Fibroblast of lung (primary cell): Measurements from ENCODE around the gene DDAH2. TPM values are rescaled to one million over a fixed set of nuclear protein-coding genes. Genes with fewer than 3 reads are reported as not detected.

ENCODE experiments used
- DNase-seq, 2 donors: peaks; one replicate each; pipeline versions ENCODE4 v3.0.0 to v3.0.0-alpha.2; 2010; ENCODE audit warnings: low read depth in 2 of 2
- H2AFZ ChIP-seq: 2 replicates; pipeline ENCODE4 v1.5.1; 2012; ENCODE audit warnings: low read length, control low read depth, inconsistent platforms
- H3K27ac ChIP-seq: 2 replicates; pipeline ENCODE4 v1.5.1; 2011; ENCODE audit warnings: low read length, control low read depth; ENCODE audit not compliant: insufficient read depth
- H3K27me3 ChIP-seq: 2 replicates; pipeline ENCODE4 v1.5.1; 2011; ENCODE audit warnings: mild to moderate bottlenecking, low read length; ENCODE audit not compliant: control insufficient read depth, insufficient read depth
- H3K36me3 ChIP-seq: 2 replicates; pipeline ENCODE4 v1.5.1; 2011; ENCODE audit warnings: low read length; ENCODE audit not compliant: control insufficient read depth, insufficient read depth
- H3K4me1 ChIP-seq: 2 replicates; pipeline ENCODE4 v1.5.1; 2011; ENCODE audit warnings: low read length; ENCODE audit not compliant: control insufficient read depth, insufficient read depth; ENCODE audit errors: extremely low read depth
- H3K4me2 ChIP-seq: 2 replicates; pipeline ENCODE4 v1.5.1; 2011; ENCODE audit warnings: low read length, control low read depth; ENCODE audit not compliant: insufficient read depth; ENCODE audit errors: extremely low read depth
- H3K4me3 ChIP-seq, 4 experiments: fragments of 200-600 bp in 1 of 4; sonication (generic) in 1 of 4; replicated peaks in 1 of 4; 2 replicates each; pipeline ENCODE4 v1.5.1; 2011 to 2016; ENCODE audit warnings: low read length in 4 of 4, low read depth in 3 of 4, mild to moderate bottlenecking in 3 of 4, control low read depth in 2 of 4, inconsistent platforms in 1 of 4, mixed read lengths in 1 of 4; ENCODE audit not compliant: insufficient read depth in 1 of 4; ENCODE audit errors: control extremely low read depth in 1 of 4
- H3K79me2 ChIP-seq: 2 replicates; pipeline ENCODE4 v1.5.1; 2012; ENCODE audit warnings: mild to moderate bottlenecking, low read length, inconsistent platforms; ENCODE audit not compliant: control insufficient read depth, insufficient read depth
- H3K9ac ChIP-seq: 2 replicates; pipeline ENCODE4 v1.5.1; 2011; ENCODE audit warnings: mild to moderate bottlenecking, low read length, control low read depth; ENCODE audit not compliant: insufficient read depth
- H3K9me3 ChIP-seq: 2 replicates; pipeline ENCODE4 v1.5.1; 2012; ENCODE audit warnings: low read depth, low read length; ENCODE audit not compliant: control insufficient read depth, insufficient read depth
- H4K20me1 ChIP-seq: 2 replicates; pipeline ENCODE4 v1.5.1; 2011; ENCODE audit warnings: low read length; ENCODE audit not compliant: control insufficient read depth, insufficient read depth; ENCODE audit errors: extremely low read depth
- CTCF ChIP-seq, 2 donors: IDR thresholded peaks in 1 of 2; conservative IDR thresholded peaks in 1 of 2; 1 replicate in 1 of 2; 2 replicates in 1 of 2; pipeline ENCODE4 v1.5.1; 2011 to 2012; ENCODE audit warnings: low read length in 2 of 2, control low read depth in 1 of 2, inconsistent platforms in 1 of 2, low read depth in 1 of 2, mild to moderate bottlenecking in 1 of 2
- EZH2 ChIP-seq: IDR thresholded peaks from 2 replicates; pipeline ENCODE4 v1.5.1; 2012; ENCODE audit warnings: low read length, control low read depth, mild to moderate bottlenecking; ENCODE audit errors: missing control alignments
- polyA plus RNA-seq, 2 donors: library from polyadenylated mRNA; depleted of rRNA in 1 of 2; stranded (reverse) in 1 of 2; unstranded in 1 of 2; fragments of >200 nt; gene quantifications; 2 replicates each; pipeline ENCODE4 v1.2.1, GENCODE V29; 2011 to 2012; ENCODE audit warnings: missing spikeins in 1 of 2
- total RNA-seq: library from RNA; depleted of rRNA; stranded (reverse); fragments of >200 nt; gene quantifications from 2 replicates; pipeline ENCODE4 v1.2.1, GENCODE V29; 2014

DDAH2 gene
- total and polyA plus RNA-seq, 2 donors (not counting 1 experiment from before 2014, with no cell fraction given) = 42.5 to 119 TPM

DNA sequence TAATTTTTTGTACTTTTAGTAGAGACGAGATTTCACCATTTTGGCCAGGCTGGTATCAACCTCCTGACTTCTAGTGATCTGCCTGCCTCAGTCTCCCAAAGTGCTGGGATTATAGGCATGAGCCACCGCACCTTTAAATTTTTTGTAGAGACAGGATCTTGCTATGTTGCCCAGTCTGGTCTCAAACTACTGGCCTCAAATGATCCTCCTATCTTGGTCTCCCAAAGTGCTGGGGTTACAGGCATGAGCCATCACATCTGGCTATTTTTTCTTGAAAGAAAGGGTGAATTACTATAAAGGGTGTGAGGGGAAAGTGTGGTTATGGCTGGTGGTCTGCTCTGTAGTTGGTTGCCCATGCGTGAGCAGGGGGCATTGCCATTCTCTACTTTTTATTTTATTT, 20.9 kb downstream of the DDAH2 start:
- Histone ChIP-seq H2AFZ (no peak overlapping the region), H3K36me3 (no peaks in the 10 kb centered on the region), H3K27ac (no peak overlapping the region), H3K4me2 (no peak overlapping the region), H3K79me2 (no peaks in the 10 kb centered on the region), H4K20me1 (no peaks in the 10 kb centered on the region), H3K9ac (no peak overlapping the region), H3K27me3 (peaks cover 14% of the 10 kb centered on the region), H3K4me1 (no peaks in the 10 kb centered on the region), H3K4me3 (no peak overlapping the region), H3K9me3 (no peaks in the 10 kb centered on the region)
- TF ChIP-seq CTCF (conservative IDR thresholded peaks at IDR 0.05 in 1 of 2, IDR thresholded peaks at IDR 0.05 in 1 of 2; ENCODE audit: low read depth in 1 of 2, low read length in 2 of 2) (no peak), EZH2 (no peak)
- no peak for DNase-seq

DNA sequence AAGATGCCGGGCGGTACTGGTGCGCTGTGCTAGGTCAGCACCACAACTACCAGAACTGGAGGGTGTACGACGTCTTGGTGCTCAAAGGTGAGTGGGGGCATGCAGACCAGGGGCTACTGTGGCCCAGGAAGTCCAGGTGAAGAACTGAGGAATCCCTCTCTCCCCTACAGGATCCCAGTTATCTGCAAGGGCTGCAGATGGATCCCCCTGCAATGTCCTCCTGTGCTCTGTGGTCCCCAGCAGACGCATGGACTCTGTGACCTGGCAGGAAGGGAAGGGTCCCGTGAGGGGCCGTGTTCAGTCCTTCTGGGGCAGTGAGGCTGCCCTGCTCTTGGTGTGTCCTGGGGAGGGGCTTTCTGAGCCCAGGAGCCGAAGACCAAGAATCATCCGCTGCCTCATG, 21.4 kb downstream of the DDAH2 start:
- Histone ChIP-seq H3K36me3 (no peaks in the 10 kb centered on the region), H3K4me1 (no peaks in the 10 kb centered on the region), H3K9me3 (no peaks in the 10 kb centered on the region), H3K9ac (no peak overlapping the region), H3K4me2 (no peak overlapping the region), H3K27me3 (peaks cover 13% of the 10 kb centered on the region), H3K4me3 (no peak overlapping the region), H2AFZ (no peak overlapping the region), H4K20me1 (no peaks in the 10 kb centered on the region), H3K79me2 (peaks cover 2% of the 10 kb centered on the region), H3K27ac (no peak overlapping the region)
- no peak for DNase-seq
- TF ChIP-seq CTCF (conservative IDR thresholded peaks at IDR 0.05 in 1 of 2, IDR thresholded peaks at IDR 0.05 in 1 of 2; ENCODE audit: low read depth in 1 of 2, low read length in 2 of 2) (no peak), EZH2 (no peak)

- Histone ChIP-seq H3K4me2 (no peak within 1 kb of the TSS), H3K79me2 (peaks cover 11% of the 10 kb centered on the region), H3K27ac (no peak within 1 kb of the TSS), H3K36me3 (no peaks in the 10 kb centered on the region), H3K4me1 (peaks cover 5% of the 10 kb centered on the region), H3K9ac (no peak within 1 kb of the TSS), H4K20me1 (no peaks in the 10 kb centered on the region), H3K4me3 (no peak within 1 kb of the TSS), H3K9me3 (no peaks in the 10 kb centered on the region), H2AFZ (no peak within 1 kb of the TSS), H3K27me3 (peaks cover 8% of the 10 kb centered on the region)
- TF ChIP-seq CTCF (conservative IDR thresholded peaks at IDR 0.05 in 1 of 2, IDR thresholded peaks at IDR 0.05 in 1 of 2; ENCODE audit: low read depth in 1 of 2, low read length in 2 of 2) (no peak), EZH2 (no peak)
- DNase-seq = no peak
Observed at GRCh38 chr6:31706599-31706998, 22.5 kb downstream of the DDAH2 start, which contains the start of gene LY6G6F. Gene LY6G6F (plus strand): TSS chr6:31706866. CDS start chr6:31706907, 41 bp downstream.
